Stimulated activated CD8-positive, alpha-beta memory T cell treated with anti-CD3 and anti-CD28 coated beads, Interleukin-15, amount 100 ng/mL, for 24 hours (primary cell): ENCODE results near the gene ADAMTS7.
"Not testable (repeated sequence)": the region's sequence is repeated elsewhere in the genome, so short reads cannot be mapped to it uniquely, and the experiment has no call there.

ENCODE experiments used
- DNase-seq: peaks from one replicate; pipeline ENCODE4 v3.0.0-alpha.2; 2020; ENCODE audit warnings: low read depth

Gene ADAMTS7

DNA sequence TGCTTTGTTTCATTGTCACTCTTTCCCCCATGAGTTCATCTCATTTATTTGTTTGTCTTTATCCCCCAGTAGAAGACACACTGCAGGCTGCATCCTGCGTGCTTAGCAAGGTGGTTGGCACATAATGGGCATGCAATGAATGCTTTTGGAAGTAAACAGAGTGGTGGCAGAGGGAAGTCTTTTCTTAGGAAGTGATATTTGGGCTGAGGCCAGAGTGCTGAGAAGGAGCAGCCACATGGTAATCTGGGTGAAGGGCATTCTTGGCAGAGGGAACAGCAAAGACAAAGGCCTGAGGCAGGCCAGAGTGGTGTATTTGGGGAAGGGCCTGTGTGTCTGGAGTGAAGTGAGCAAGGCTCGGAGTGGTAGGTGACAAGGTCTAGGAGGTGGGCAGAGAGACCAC is 17.7 kb upstream of the ADAMTS7 start:
- DNase-seq = no peak

DNA sequence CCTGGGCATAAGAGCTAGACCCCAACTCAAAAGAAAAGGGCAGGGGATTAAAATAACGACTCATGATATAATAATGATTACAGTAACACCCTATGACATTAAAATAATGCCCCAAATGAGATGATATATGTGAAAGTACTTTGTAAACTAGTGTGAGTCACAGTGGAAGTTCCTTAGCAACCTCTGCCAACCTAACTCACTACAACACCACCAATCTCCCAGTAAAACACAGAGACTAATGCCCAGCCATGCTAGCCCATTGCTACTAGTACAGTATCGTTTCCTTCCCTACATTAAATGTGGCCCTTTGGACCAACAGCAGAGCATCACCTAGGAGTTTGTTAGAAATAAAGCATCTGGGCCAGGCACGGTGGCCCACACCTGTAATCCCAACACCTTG is 11.2 kb upstream of the ADAMTS7 start:
- DNase-seq = no peak

DNA sequence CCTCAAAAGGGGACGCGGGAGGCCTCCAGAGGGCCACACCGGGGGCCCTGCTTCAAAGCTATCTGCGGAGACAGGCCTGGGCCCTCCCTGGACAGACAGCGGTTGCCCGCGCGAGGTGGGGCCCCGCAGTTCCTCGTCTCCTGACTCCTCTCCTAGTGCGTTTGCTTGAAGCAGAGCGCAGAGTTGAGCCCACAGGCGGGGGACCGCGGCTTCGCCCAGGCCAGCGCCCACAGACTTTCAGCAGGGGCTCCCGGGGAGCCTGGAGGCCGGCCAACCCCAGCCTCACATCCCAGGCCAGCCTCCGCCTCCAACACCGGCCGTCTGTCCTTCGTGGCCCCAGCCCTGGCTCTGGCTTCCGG is 540 bp upstream of the ADAMTS7 start:
- no peak for DNase-seq

DNA sequence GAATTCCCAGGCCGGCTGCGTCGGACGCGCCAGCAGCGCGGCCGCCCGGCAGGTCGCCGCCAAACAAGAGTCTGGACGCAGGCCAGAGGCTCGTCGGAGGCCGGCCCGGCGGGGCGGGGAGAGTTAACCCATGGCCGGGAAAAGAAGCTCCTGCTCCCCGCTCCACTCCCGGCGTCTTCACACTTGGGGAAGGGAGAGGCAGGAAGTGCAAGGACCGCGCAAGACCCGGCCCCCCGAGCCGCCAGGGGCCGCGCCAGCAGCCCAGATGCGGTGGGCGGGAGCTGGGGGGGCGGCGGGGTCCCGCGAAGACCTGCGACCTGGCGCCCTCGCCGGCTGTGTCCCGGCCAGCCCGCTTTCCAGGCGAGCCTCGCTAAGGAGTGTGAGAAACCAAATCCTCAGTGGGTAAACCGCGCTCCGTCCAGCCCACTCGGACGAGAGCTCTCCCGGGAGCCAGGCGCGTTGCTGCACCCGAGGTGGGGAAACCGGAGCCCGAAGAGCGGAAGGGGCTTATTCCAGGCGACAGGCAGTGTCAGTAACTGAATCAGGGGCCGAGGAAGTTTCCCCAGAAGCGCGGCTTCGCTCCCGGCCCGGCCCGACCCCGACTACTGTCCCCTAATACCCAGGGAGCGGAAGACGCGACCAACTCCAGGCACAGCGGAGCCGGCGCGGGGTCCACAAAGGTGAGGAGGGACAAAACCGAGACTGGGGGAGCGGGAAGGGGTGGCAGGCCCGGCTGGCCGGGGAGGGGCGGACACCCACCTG is 721 bp downstream of the ADAMTS7 start:
- no peak for DNase-seq

DNA sequence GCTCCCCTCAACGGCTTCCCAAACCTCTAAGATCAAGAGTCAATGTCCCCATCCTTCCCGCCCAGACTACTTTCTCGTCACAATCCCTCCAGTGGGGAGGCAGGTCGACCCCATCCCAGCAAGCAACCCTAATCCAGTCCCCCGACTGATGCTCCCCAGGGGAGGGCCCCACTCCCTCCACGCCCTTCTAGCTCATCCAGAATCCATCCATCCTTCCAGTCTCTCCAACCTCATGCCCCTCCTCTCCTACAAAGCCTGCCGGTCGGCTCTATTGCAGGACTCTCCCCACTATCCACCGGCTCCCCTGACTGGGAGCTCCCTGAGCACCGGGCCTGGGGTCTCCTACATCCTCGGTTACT is 1.3 kb downstream of the ADAMTS7 start:
- no peak for DNase-seq

DNA sequence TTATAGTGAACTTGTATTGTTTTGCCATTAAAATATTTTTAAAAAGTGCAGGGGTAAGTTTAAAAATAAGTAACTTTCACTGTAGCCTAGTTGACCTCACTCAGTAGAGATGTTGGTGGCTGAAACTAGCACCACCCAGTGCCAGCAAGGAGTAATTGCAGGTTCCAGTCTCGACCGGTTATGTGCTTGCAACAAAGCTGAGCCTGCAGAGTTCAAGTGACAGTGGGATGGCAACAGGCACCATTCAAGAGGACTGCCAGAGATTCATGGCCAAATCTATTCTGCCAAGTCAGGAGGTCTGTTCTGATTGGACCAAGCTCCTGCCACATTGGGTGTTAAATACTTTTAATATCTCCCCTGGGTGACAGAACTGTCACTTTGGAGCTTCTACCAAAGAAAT is 2.7 kb downstream of the ADAMTS7 start:
- no peak for DNase-seq

DNA sequence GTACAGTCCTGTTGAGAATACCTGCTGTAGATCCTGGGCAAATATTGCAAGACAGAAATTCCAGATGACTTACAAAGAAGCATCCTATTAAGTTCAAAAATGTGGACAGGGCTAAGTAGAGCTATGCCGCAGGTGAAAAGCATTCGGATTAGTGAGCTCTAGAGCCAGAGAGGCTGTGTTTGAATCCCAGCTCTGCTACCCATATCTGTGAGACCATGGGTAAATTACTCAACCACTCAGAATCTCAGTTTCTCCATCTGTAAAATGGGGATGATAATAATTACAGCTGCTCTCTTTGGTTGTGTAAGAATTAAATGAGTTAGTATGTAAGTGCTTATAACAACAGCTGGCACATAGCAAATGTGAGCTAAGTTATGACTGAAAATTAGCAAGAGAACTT is 3.9 kb downstream of the ADAMTS7 start:
- no peak for DNase-seq

DNA sequence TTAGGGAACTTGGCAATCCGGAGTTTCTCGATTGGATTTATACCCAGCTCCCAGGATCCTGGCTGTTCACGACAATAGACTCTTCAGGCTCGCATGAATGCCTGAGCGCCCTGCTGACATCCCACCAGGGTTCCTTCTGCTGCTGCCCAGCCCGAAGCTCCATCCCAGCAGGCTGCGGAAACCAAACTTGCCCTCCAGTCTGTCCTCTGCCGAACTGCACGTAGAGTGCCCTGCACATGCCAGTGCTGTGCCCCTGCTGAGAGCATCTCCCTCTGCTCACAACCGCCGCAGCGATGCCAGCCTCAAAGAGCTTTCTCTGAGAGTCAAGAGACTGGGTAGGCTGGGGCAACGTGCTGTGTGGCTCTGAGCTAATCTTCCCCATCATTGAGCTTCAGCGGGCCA is 6.9 kb downstream of the ADAMTS7 start:
- no peak for DNase-seq

DNA sequence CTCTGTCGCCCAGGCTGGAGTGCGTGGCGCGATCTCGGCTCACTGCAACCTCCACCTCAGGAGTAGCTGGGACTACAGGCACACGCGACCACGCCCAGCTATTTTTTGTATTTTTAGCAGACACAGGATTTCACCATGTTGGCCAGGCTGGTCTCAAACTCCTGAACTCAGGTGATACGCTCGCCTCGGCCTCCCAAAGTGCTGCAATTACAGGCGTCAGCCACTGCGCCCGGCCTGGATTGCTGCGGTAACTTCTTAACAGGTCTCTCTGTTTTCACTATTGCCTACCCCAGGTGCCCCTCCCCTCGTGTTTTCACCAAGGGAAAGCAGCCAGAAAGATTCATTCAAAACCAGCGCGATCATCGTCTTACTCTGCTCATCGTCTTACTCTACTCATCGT is 10.5 kb downstream of the ADAMTS7 start:
- no peak for DNase-seq

DNA sequence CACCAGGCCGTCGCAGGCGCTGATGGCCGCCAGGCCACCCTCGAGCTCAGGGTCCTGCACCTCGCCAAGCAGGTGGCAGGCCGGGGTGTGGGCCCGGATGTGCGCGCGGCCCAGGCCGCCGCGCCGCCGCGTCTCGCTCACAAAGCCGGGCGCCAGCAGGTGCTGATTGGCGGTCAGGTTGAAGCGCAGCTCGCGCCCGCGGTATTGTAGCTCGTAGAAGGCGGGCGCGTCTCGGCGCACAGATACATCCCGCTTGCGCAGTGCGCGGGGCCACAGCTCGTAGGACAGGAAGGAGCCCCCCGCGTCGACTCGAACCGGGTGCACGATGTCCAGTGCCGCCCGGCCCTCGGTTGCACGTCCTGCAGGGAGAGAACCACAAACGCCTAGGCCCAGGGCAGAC is 11.1 kb downstream of the ADAMTS7 start:
- DNase-seq = no peak

DNA sequence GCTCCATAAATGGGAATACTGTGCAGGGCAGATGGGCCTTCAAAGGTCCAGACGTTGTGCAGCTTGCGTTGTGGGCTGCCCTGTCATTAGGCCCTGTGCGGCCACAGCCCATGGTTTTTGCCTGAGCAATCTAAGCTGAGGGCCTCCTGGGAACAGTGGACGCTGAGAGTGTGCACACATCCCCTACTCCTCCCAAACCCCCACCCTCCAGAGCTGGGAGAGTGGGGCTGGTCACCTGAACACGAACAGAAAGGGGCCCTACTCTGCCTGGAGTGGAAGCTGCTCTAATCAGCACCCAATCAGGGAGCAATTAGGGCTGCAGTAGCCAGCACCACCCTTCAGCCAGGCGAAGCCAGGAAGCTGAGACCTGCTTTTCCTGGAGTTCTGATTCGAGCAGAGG is 12.2 kb downstream of the ADAMTS7 start:
- not testable (repeated sequence) for DNase-seq

DNA sequence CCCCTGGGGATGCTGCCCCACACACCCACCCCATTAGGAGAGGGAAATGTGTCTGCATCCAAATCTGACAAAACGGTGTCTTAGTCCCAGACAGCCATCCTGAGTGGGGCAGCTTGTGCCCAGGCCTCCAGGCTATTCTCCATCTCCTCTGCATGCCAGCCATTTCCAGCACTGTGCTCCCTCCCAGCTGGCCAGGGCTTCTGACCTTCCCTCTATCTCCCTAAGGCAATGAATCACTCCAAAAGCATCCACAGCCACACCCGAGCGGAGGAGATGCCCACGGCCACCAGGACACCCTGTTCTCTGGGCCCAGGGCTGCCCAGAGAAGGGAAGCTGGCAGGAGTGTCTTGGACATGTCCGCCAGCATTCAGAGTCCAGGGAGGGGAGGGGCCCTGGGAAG is 12.9 kb downstream of the ADAMTS7 start:
- not testable (repeated sequence) for DNase-seq

DNA sequence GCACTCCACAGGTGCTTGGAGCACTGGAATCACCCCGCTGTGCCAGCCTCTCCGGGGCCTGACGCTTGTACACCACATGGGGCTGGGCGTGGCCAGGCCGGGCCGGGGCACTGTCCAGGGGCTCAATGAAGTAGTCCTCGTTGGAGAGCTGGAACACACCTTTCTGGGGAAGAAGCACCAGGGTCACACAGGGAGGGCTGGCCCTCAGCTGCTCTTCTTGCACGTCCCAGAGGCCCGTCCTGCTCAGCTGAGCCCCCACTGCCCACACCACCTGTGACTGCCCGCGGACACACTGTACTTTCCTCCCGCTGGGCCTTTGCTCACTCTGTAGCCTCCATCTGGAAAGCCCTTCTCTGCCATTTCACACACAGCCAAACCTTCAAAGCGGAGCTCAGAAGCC is 13.3 kb downstream of the ADAMTS7 start:
- no peak for DNase-seq

DNA sequence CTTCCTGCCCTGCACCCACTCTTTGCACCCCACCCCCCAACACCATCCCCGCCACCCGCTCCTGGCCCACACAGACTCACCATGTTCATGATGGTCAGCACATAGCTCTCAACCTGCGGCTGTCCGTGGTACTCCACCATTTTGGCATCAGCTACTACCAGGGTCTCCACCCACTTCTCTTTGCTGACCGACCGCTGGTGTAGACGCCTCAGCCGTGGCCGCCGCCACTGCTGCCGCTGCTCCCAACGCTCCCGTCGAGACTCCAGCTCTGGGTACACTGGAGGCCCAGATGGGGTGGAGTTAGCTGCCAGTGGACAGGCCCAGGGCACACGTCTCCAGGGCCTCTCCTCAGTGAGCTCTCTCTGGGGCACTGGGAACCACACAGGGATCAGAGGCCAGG is 14.8 kb downstream of the ADAMTS7 start:
- no peak for DNase-seq

DNA sequence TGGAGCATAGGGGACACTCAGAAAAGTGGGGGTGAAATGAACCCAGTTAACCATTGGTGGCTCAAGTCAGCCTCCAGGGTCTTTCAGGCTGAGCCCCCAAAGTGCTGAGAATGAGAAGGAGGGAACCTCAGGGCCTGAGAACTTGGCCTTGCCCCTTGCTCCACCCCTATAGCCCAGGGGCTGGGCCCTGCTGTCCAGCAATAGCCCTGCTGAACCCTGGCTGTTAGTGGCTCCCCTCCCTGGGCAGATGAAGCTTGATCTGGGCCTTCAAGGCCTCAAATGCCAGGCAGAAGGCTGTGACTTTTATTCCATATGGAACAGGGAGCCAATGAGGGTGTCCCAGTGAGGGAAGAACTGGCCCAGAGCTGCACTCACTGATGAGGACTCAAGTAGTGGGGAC is 16.2 kb downstream of the ADAMTS7 start:
- no peak for DNase-seq

DNA sequence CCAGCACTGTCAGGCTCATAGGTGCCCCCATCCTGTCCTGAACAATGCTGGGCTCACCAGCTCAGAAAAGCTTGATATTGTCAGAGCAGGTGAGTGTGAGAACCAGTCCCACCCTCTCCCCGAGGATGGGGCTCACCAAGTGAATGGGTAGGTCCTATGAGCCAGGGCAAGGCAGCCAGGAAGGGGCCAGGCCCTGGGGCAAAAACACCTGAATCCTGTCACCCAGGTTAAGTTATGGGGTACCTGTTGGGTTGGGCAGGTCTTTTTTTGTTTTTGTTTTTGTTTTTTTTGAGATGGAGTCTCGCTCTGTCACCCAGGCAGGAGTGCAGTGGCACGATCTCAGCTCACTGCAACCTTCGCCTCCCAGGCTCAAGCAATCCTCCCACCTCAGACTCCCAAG is 16.8 kb downstream of the ADAMTS7 start:
- DNase-seq = not testable (repeated sequence)

DNA sequence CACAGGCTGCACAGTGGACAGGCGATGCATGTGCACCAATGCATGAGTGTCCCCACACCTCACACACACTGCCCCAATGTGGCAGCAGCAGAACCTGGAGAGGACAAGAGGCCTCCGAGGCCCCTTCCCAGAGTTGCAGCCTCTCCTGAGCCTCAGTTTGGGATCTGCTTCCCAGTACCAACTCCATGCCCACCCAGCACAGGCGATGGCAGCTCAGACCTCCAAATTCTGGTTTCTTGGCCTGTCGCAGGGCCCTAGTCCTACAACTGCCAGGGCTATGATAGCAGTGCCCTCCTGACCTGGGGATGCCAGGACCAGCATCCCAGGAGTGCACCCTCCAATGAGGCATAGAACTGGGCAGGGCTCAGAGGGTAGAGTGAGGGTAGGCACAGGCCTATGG is 19.9 kb downstream of the ADAMTS7 start:
- no peak for DNase-seq

DNA sequence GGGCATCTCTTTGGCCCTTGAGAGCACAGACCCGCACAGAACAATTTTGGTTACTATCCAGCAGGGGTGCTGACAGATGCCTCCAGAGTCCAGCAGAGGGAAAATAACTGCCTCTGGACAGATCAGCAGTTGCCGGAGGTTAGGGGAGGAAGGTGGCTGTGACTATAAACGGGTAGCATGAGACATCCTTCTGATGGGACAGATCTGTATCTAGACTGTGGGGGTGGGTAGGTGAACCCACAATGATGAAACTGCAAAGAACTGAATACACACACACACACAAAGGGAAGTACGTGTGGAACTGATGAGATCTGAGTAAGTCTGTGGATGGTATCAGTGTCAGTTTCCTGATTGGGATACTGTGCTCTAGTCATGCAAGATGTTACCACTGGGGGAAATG is 21.2 kb downstream of the ADAMTS7 start:
- no peak for DNase-seq

DNA sequence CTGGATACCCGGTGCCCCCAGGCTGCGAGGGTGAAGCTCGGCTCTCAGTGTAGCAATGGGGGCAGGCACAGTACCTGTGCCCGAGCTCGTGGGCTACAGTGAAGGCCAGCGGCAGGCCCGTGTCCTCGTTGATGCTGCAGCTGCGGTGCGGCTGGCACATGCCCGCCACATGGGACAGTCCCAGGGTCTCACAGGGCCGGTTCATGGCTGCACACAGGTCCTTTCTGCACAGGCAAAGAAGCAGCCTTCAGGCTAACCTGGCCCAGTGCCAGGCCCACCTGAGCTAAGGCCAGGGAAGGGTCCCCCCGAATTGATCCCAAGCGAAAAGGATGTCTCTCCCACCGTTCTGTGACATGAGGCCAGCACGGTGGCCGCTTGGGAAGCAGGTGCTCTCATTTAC is 21.6 kb downstream of the ADAMTS7 start:
- DNase-seq = no peak

DNA sequence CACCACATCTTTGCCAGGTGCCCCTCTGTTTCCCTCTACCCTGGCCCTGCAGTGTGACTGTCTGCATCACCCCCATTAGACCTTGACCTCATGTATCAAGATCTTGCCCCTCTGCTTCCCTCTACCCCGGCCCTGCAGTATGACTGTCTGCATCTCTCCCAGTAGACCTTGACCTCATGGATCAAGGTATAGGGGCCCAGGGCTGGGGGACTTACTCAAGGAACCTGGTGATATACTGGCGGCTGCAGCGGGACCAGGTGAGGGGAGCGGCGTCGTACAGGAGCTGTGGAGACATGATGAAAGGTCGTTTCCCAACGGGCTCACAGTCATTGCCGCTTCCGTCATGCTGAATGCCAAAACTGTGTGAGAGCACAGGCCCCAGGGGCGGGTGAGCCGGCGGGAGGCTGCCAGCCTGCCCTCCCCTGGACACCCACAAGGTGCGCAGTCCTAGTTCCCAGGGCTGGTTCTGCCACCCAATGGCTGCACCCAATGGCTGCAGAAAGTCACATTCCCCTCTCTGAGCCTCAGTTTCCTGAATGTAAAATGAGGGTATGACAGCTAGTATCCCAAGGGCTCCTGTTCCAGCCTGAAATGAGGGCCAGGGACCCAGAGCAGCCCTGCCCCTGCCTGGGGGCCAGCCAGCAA is 23.1 kb downstream of the ADAMTS7 start:
- no peak for DNase-seq

DNA sequence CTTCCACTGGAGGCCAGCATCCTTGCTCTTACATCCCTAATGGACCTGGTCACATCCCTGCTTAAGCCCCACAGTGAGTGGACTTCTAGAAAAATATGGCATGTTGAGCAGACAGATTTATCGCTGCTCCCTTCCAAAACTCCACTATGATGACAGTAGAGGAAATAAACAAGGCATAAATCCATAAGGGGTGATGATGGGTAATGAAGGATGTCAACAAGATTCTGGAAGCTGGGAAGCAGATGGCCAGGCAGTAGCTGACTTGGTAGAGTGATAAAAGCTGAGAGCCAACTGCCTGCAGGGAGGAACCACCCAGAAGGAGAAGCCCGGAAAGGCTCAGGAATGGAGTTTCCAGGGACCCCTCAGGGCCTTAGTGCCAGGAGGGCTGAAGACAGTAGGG is 28.9 kb downstream of the ADAMTS7 start:
- DNase-seq = not testable (repeated sequence)

DNA sequence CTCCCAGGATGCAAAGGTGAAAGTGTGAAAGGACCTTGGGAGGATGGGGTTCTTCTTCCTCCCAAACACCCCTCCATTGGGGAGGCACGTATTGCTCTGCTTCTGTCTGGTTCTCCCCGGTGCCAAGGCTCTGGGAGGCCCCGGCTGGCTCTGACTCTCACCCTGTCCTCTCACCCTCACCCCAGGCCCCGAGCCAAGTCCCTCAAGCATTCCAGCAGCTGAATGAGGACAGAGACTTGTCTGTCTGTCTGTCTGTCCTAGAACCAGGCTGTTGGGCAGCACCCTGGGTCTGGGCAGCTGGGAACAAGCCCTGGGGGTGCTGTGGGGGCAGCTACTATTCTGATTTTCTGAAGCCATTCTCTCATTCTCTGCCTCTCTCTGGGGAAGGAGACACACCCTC is 29.9 kb downstream of the ADAMTS7 start:
- DNase-seq = not testable (repeated sequence)

DNA sequence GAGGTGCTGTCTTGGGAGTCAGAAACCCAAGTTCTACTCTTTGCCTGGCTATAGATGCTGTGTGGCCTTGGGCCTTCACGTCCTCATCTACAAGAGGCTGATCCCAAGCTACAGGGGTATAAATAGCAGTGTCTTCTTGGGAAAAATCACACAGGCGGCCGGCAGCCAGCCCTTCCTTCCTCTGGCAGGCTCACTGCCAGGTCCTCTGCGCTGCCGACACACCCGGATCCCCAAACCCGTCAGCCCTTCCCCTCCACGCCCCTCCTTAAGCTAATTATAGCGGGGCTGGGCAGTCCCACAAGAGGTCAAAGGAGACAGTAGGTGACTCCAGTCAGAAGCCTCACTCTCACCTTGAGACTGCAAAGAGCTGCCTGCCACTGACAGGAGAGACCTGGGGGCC is 31.3 kb downstream of the ADAMTS7 start:
- not testable (repeated sequence) for DNase-seq

DNA sequence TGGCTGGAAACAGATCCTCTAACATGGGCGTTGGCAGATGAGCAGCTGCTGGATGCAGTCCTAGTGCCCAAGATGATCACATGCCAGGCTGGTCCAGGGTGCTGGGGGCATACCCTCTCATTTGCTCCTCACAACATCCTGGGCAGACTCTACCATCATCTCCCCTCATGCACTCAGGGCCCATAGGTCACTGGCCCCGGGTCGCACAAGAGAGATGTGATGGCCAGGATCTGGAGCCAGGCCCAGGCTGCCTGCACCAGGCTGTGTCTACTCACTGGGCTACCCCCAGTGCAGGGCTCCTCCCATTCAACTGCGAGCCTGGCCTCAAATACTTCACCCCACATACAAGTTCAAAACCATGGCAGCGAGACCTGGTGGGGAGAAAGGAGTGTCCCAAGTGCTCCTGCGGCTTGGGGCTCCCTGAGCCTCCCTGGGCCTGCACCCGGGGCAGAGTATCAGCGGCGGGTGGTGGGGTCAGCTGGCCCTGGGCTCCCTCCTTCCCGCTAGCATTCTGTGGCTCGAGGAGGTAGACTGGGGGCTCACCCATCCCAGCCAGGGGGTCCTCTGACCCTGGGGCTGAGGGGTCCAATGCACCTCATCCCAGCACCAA is 32.0 kb downstream of the ADAMTS7 start:
- not testable (repeated sequence) for DNase-seq
